Testis (tissue), 3 donors: ENCODE results near the gene VSTM2B. TPM values are rescaled to one million over a fixed set of nuclear protein-coding genes. Genes with fewer than 3 reads are reported as not detected.

Source experiments
- DNase-seq: peaks from one replicate; pipeline ENCODE4 v3.0.0-alpha.2; 2019
- H3K27ac ChIP-seq, 2 donors: fragments of 200-600 bp; sonication (generic); one replicate each; pipeline ENCODE4 v1.5.1; 2019
- H3K27me3 ChIP-seq: fragments of 200-600 bp; sonication (generic); one replicate; pipeline ENCODE4 v1.5.1; 2019
- H3K36me3 ChIP-seq: fragments of 200-600 bp; sonication (generic); one replicate; pipeline ENCODE4 v1.5.1; 2017; ENCODE audit warnings: low read depth; ENCODE audit errors: missing control alignments
- H3K4me1 ChIP-seq: fragments of 200-600 bp; sonication (generic); one replicate; pipeline ENCODE4 v1.5.1; 2019
- H3K4me3 ChIP-seq, 2 donors: fragments of 200-600 bp; sonication (generic); one replicate each; pipeline ENCODE4 v1.5.1; 2017 to 2019
- H3K9me3 ChIP-seq: fragments of 200-600 bp; sonication (generic); one replicate; pipeline ENCODE4 v1.5.1; 2017
- POLR2A ChIP-seq: fragments of 450-650 bp; IDR thresholded peaks from one replicate; pipeline ENCODE4 v1.6.1; 2017; ENCODE audit warnings: antibody characterized with exemption, mild to moderate bottlenecking, moderate library complexity
- WGBS, 2 donors: methylation state at CpG; one replicate each; pipeline ENCODE4 v1.1.5; 2018; 5-methylcytosine and 5-hydroxymethylcytosine counted together
- intact Hi-C: fragments of 100-400 bp; cut with DNase I; formaldehyde crosslinking; loops from one replicate; pipeline ENCODE4 v1.15.1; 2023; ENCODE audit warnings: low total_unique reads
- polyA plus RNA-seq: library from polyadenylated mRNA; stranded (reverse); fragments of 350-450 nt; fragmentation: Illumina TruSeq; extraction: RNeasy Lipid Tissue Mini Kit (QIAGEN cat#74804); gene quantifications from one replicate; pipeline ENCODE4 v1.2.3, GENCODE V29; 2014; ENCODE audit warnings: low read depth, low replicate concordance; ENCODE audit not compliant: insufficient read depth
- total RNA-seq, 2 donors: library from RNA; depleted of rRNA; stranded (reverse); fragments of >200 nt; gene quantifications; one replicate each; pipeline ENCODE4 v1.2.3, GENCODE V29; 2016
- TF ChIP-seq, protein P1 (sequence below), 3 experiments: fragments of 450-650 bp in 2 of 3; fragments of 200-600 bp in 1 of 3; sonication (generic) in 1 of 3; IDR thresholded peaks; one replicate each; pipeline ENCODE4 v1.5.1; 2016 to 2019; ENCODE audit warnings: antibody characterized with exemption in 3 of 3, mild to moderate bottlenecking in 2 of 3, moderate library complexity in 1 of 3

The VSTM2B gene
- total and polyA plus RNA-seq, 3 donors from 2014 or later = 0.50 to 0.62 TPM; not detected in 1

DNA sequence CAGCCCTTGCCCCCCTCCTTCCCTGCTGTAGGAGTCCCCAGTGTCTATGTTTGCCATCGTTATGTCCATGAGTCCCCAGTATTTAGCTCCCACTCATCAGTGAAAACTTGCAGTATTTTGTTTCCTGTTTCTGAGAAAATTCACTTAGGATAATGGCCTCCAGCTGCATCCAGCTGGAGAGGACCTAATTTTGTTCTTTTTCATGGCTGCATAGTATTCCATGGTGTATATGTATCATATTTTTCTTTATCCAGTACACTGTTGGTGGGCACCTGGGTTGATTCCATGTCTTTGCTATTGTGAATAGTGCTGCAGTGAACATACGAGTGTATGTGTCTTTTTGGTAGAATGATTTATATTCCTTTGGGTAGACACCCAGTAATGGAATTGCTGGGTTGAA is 62.3 kb downstream of the VSTM2B start:
- WGBS, 2 donors = 83 to 89% methylated on average over 2 of the region's 2 CpGs
- Histone ChIP-seq H3K27ac (no peak overlapping the region), H3K36me3 (no peaks in the 10 kb centered on the region), H3K27me3 (no peaks in the 10 kb centered on the region), H3K4me3 (no peak overlapping the region), H3K4me1 (no peaks in the 10 kb centered on the region), H3K9me3 (no peaks in the 10 kb centered on the region)
- no peak for TF ChIP-seq POLR2A
- TF ChIP-seq, protein P1, sequence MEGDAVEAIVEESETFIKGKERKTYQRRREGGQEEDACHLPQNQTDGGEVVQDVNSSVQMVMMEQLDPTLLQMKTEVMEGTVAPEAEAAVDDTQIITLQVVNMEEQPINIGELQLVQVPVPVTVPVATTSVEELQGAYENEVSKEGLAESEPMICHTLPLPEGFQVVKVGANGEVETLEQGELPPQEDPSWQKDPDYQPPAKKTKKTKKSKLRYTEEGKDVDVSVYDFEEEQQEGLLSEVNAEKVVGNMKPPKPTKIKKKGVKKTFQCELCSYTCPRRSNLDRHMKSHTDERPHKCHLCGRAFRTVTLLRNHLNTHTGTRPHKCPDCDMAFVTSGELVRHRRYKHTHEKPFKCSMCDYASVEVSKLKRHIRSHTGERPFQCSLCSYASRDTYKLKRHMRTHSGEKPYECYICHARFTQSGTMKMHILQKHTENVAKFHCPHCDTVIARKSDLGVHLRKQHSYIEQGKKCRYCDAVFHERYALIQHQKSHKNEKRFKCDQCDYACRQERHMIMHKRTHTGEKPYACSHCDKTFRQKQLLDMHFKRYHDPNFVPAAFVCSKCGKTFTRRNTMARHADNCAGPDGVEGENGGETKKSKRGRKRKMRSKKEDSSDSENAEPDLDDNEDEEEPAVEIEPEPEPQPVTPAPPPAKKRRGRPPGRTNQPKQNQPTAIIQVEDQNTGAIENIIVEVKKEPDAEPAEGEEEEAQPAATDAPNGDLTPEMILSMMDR (IDR thresholded peaks at IDR 0.05) = no peak
- no peak for DNase-seq
- intact Hi-C loops = no loop called here

DNA sequence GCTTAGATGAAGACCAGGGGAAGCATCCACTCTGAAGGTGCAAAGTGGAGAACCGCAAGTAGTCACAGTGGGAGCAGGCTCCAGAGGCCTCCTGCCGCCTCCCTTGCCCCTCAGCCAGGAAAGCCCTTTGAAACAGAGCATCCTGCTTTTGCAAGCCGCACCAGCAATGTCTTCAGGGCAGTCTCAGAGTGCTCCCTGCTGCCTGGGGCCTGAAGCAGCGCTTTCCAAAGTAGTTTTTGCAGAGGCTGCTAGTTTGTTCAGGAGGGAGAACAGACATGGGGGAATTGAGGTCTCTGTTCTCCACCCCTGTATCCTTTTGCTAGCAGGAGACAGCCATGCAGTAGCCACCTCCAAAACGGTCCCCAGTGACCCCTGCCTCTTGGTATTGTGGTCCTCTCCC is 64.5 kb downstream of the VSTM2B start:
- WGBS, 2 donors = 53 to 70% methylated on average over 5 of the region's 5 CpGs
- H3K27me3 ChIP-seq = no peaks in the 10 kb centered on the region
- H3K36me3 ChIP-seq = no peaks in the 10 kb centered on the region
- TF ChIP-seq POLR2A = no peak
- TF ChIP-seq, protein P1 (IDR thresholded peaks at IDR 0.05) = no peak
- H3K4me1 ChIP-seq = no peaks in the 10 kb centered on the region
- no peak overlapping the region for H3K4me3 ChIP-seq
- intact Hi-C loops = no loop called here
- no peak for DNase-seq
- no peak overlapping the region for H3K27ac ChIP-seq
- H3K9me3 ChIP-seq = no peaks in the 10 kb centered on the region

DNA sequence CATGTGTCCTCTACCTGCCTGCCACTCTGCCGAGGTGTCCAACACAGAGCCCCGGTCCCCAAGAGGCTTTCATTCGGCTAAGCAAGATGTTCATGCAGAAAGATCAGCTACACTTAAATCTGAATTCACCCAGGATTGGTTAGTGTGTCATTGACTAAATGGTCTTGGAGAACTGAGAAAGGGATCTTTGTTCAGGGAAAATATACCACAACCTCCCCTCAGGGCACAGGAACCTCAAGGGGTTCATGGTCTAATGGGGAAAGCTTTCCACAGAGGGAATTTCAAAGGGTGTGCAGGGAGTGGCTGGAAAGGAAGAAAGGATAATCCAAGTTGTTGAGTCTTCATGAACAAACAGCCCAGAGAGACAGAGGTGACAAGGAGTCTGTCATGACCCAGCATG is 65.9 kb downstream of the VSTM2B start:
- no peaks in the 10 kb centered on the region for H3K36me3 ChIP-seq
- intact Hi-C loops = no loop called here
- no peaks in the 10 kb centered on the region for H3K9me3 ChIP-seq
- DNase-seq = no peak
- H3K4me1 ChIP-seq = no peaks in the 10 kb centered on the region
- no peaks in the 10 kb centered on the region for H3K27me3 ChIP-seq
- H3K4me3 ChIP-seq = no peak overlapping the region
- TF ChIP-seq, protein P1 (IDR thresholded peaks at IDR 0.05) = no peak
- TF ChIP-seq POLR2A = no peak
- 93 to 96% methylated on average over 3 of the region's 3 CpGs for WGBS, 2 donors
- H3K27ac ChIP-seq = no peak overlapping the region

DNA sequence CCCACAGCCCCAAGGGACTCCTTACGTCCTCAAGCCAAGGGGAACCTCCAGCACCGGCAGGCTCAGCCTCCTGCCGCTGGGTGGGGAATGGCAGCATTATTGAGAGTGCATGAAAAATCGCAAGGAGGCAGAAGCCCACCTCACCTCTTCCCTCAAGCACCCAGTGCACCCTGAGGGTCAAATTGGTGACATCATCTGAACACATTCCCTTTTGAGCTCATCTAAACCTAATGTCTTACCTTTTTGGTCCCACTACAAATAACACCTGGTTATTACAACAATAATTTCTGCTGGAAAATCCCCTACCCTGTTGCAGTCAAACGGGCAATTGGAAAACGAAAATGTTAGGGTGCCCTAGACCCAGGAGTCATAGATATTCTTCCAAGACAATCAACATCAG is 68.1 kb downstream of the VSTM2B start:
- intact Hi-C loops = no loop called here
- Histone ChIP-seq H3K4me1 (no peaks in the 10 kb centered on the region), H3K27ac (no peak overlapping the region), H3K36me3 (no peaks in the 10 kb centered on the region), H3K9me3 (no peaks in the 10 kb centered on the region), H3K27me3 (no peaks in the 10 kb centered on the region), H3K4me3 (no peak overlapping the region)
- DNase-seq = no peak
- TF ChIP-seq, protein P1 (IDR thresholded peaks at IDR 0.05) = no peak
- no peak for TF ChIP-seq POLR2A
- WGBS, 2 donors = 51 to 80% methylated on average over 2 to 6 of the region's 6 CpGs

DNA sequence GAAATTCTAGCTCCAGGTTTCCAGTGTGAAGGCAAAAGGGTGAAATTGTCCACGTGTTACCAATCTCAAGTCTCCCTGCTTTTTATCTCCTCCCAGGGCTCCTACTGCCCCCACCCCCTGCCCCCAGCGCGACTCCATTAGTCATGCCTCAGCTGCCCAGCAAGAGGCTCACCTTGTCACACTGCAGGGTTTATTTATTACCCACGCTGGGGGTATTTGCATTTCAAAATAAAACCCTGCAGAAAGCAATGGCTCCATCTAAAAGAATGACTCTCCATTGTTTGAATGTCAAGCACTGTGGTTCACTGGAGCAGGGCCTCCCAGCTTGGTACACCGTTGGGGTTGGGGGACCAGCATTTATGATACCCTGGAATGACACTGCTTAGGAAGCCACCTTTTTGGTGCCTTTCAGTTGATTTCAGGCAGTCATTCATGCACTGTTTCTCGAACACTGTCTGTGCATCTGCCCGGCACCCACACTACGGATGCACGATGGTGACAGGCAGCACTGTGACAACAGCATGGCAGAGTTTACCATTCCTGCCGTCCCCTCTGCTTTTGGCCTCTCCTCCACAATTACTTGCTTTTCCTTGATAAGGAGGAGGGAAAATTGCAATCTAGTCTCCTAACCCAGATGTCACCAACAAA is 70.4 kb downstream of the VSTM2B start:
- 41 to 50% methylated on average over 7 to 10 of the region's 10 CpGs for WGBS, 2 donors

More for the DNA sequence above, 70.4 kb downstream of the VSTM2B start:
- H3K4me3 ChIP-seq = no peak overlapping the region
- TF ChIP-seq, protein P1 (IDR thresholded peaks at IDR 0.05) = no peak
- no peak for TF ChIP-seq POLR2A
- H3K9me3 ChIP-seq = no peaks in the 10 kb centered on the region
- H3K36me3 ChIP-seq = no peaks in the 10 kb centered on the region
- intact Hi-C loops = no loop called here
- H3K4me1 ChIP-seq = no peaks in the 10 kb centered on the region
- no peaks in the 10 kb centered on the region for H3K27me3 ChIP-seq
- no peak for DNase-seq
- no peak overlapping the region for H3K27ac ChIP-seq
